Measurements from ENCODE around the gene SNRNP25. TPM values are rescaled to one million over a fixed set of nuclear protein-coding genes. Genes with fewer than 3 reads are reported as not detected.

Gene SNRNP25
- total RNA-seq = 14.0 and 17.5 TPM in 2 replicates

GRCh38 chr16:53346-54236, at the start of gene SNRNP25, which contains the start of gene POLR3K:
Gene SNRNP25 (plus strand): TSS chr16:53828. CDS start chr16:54017, 189 bp downstream.
Gene POLR3K (minus strand): TSS chr16:53608. CDS start chr16:53586, 22 bp downstream.

GRCh38 chr16:72561-73548, 19.2 kb downstream of the SNRNP25 start, which contains the start of gene RHBDF1:
Gene RHBDF1 (minus strand): TSS chr16:72631. CDS start chr16:65015, 7,616 bp downstream.

GRCh38 chr16:77807-78443, 24.3 kb downstream of the SNRNP25 start, which contains the start of gene MPG:
Gene MPG (plus strand): TSS chr16:78225. CDS start chr16:78310, 85 bp downstream.

Other genes starting within 250 kb of the SNRNP25 start
- gene POLR3K, start 220 bp upstream of the SNRNP25 start, total RNA-seq = 4.0 and 4.8 TPM in 2 replicates
- 9.8 and 17.0 TPM in 2 replicates for gene RHBDF1, start 18.8 kb downstream of the SNRNP25 start, total RNA-seq
- 181 and 206 TPM in 2 replicates for gene MPG, start 24.4 kb downstream of the SNRNP25 start, total RNA-seq
- gene NPRL3, start 84.8 kb downstream of the SNRNP25 start, total RNA-seq = 2.8 and 4.0 TPM in 2 replicates
- gene HBZ, start 98.8 kb downstream of the SNRNP25 start, total RNA-seq = not detected in 2 replicates
- not detected in 2 replicates for gene HBM, start 112.2 kb downstream of the SNRNP25 start, total RNA-seq
- not detected in 2 replicates for gene HBA2, start 119.0 kb downstream of the SNRNP25 start, total RNA-seq
- gene HBA1, start 122.9 kb downstream of the SNRNP25 start, total RNA-seq = not detected in 2 replicates
- 0.17 and 0.33 TPM in 2 replicates for gene HBQ1, start 126.6 kb downstream of the SNRNP25 start, total RNA-seq
- gene LUC7L, start 175.6 kb downstream of the SNRNP25 start, total RNA-seq = 21.2 and 36.2 TPM in 2 replicates
- gene FAM234A, start 181.0 kb downstream of the SNRNP25 start, total RNA-seq = 35.3 and 41.0 TPM in 2 replicates
- under 0.01 and 0.33 TPM in 2 replicates for gene RGS11, start 222.1 kb downstream of the SNRNP25 start, total RNA-seq
- gene ARHGDIG, start 226.8 kb downstream of the SNRNP25 start, total RNA-seq = not detected in 2 replicates
- 0.09 and 0.11 TPM in 2 replicates for gene PDIA2, start 229.3 kb downstream of the SNRNP25 start, total RNA-seq

Data from dermis lymphatic vessel endothelial cell (primary cell).